Subcutaneous abdominal adipose tissue (tissue), 5 donors: ENCODE measurements around the gene TMEM187.

Source experiments
- H3K27ac ChIP-seq: one replicate; pipeline ENCODE4 v1.7.0; 2013; ENCODE audit warnings: low read depth, mild to moderate bottlenecking, inconsistent platforms, low read length, moderate library complexity
- H3K27me3 ChIP-seq, 5 donors: one replicate each; pipeline ENCODE4 v1.7.0; 2013; ENCODE audit warnings: low read length in 5 of 5, inconsistent platforms in 1 of 5; ENCODE audit not compliant: control insufficient read depth in 5 of 5, insufficient read depth in 4 of 5
- H3K36me3 ChIP-seq, 5 donors: one replicate each; pipeline ENCODE4 v1.7.0; 2013; ENCODE audit warnings: low read length in 5 of 5; ENCODE audit not compliant: control insufficient read depth in 5 of 5, insufficient read depth in 5 of 5
- H3K4me1 ChIP-seq, 5 donors: one replicate each; pipeline ENCODE4 v1.7.0; 2013; ENCODE audit warnings: low read length in 5 of 5, mild to moderate bottlenecking in 3 of 5, moderate library complexity in 1 of 5; ENCODE audit not compliant: control insufficient read depth in 5 of 5, insufficient read depth in 5 of 5
- H3K4me3 ChIP-seq, 5 donors: one replicate each; pipeline ENCODE4 v1.7.0; 2013; ENCODE audit warnings: low read length in 5 of 5, low read depth in 1 of 5
- H3K9ac ChIP-seq, 5 donors: one replicate each; pipeline ENCODE4 v1.7.0; 2013; ENCODE audit warnings: low read length in 5 of 5, mild to moderate bottlenecking in 4 of 5, moderate library complexity in 3 of 5
- H3K9me3 ChIP-seq, 5 donors: one replicate each; pipeline ENCODE4 v1.7.0; 2013; ENCODE audit warnings: low read length in 5 of 5; ENCODE audit not compliant: control insufficient read depth in 5 of 5
- donor health status: healthy.
- donor health status: healthy.
- donor health status: healthy.
- donor health status: healthy.
- donor health status: healthy.

The TMEM187 gene

DNA sequence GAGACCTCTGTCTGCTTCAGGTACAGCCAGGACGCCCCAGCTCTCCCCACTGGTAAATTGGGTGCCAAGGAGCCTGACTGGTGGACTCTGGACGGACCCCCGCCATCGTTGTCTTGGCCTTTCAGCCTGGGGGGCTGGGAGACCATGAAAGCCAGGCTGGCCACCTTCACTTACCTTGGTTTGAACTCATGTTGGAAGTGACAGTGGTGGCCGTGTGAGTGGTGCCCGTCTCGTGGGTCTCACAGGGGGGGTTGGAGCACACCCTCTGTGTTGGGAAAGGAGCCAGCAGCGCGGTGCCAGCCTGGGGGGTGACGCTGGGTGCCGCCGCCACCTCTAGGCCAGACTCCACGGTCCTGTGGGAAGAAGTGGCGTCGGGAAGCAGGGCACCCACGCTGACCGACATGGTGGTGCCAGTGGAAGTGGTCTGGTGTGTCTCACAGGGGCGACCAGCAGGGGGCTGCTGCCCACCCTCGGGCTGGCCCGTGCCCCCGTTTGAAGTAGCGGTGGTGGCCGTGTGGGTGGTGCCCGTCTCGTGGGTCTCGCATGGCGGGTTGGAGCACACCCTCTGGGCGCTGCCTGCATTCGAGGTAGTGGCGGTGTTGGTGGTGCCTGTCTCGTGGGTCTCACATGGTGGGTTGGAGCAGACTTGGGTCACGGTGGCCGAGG lies 18.5 kb upstream of the TMEM187 start:
- H3K27me3 ChIP-seq = peaks cover 0 to 11% (median 5%) of the 10 kb centered on the region in 5 donors
- peaks cover 0 to 96% (median 95%) of the 10 kb centered on the region in 5 donors for H3K36me3 ChIP-seq
- H3K27ac ChIP-seq = no peak overlapping the region
- H3K9me3 ChIP-seq = no peaks in the 10 kb centered on the region
- peaks cover 0 to 9% (median 6%) of the 10 kb centered on the region in 5 donors for H3K4me1 ChIP-seq
- H3K4me3 ChIP-seq = no peak overlapping the region
- no peak overlapping the region for H3K9ac ChIP-seq

DNA sequence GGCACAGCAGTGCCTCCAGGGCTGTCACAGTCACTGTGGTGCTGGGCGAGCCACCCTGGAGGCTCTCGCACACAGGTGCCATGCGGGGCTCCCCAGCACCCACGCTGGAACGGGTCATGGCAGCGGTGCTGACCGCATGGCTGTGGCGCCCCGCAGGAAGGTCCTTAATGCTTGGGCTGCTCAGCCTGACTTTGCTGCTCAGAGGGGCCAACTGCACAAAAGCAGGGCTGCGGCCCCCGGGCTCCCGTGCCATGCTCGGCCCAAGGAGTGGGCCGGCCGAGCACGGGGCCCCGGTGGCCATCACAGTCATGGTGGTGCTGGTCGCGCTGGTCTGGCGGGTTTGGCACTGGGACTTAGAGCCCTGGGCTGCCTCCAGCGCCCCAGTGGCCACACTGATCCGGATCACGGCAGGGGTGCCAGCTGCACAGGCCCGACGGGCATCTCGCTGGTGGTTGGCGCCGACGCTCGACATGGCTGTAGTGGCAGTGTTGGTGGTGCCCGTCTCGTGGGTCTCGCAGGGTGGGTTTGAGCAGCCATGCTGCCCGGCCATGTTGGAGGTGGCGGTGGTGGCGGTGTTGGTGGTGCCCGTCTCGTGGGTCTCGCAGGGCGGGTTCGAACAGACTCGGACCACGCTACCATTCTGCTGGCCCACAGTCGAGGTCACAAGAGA lies 17.9 kb upstream of the TMEM187 start:
- H3K4me3 ChIP-seq = no peak overlapping the region
- no peak overlapping the region for H3K9ac ChIP-seq
- H3K27me3 ChIP-seq = peaks cover 0 to 11% (median 5%) of the 10 kb centered on the region in 5 donors
- H3K36me3 ChIP-seq = peaks cover 0 to 99% (median 97%) of the 10 kb centered on the region in 5 donors
- H3K27ac ChIP-seq = no peak overlapping the region
- no peaks in the 10 kb centered on the region for H3K9me3 ChIP-seq
- peaks cover 0 to 5% (median 1%) of the 10 kb centered on the region in 5 donors for H3K4me1 ChIP-seq

DNA sequence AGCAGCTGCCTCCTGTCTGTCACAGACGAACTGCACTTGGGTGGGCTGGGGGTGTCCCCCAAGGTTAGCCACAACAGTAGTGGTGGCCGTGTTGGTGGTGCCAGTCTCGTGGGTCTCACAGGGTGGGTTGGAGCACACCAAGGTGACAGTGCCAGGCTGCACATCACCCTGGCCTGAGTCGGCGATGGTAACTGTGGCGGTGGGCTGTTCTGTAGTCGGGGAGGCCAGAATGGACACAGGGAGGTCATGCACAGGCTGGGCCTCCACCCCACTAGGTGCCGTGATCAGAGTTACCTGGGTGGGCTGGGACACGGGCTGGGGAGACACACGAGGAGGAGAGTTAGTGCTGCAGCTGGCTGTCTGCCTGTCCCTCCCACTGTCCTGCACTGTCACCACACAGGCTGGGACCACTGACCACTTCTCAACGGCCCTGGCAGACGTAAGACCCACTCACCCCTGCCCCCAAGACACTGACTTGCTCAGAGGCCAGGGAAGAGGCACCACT lies 17.3 kb upstream of the TMEM187 start:
- no peaks in the 10 kb centered on the region for H3K4me1 ChIP-seq
- H3K9me3 ChIP-seq = no peaks in the 10 kb centered on the region
- peaks cover 0 to 99% (median 97%) of the 10 kb centered on the region in 5 donors for H3K36me3 ChIP-seq

DNA sequence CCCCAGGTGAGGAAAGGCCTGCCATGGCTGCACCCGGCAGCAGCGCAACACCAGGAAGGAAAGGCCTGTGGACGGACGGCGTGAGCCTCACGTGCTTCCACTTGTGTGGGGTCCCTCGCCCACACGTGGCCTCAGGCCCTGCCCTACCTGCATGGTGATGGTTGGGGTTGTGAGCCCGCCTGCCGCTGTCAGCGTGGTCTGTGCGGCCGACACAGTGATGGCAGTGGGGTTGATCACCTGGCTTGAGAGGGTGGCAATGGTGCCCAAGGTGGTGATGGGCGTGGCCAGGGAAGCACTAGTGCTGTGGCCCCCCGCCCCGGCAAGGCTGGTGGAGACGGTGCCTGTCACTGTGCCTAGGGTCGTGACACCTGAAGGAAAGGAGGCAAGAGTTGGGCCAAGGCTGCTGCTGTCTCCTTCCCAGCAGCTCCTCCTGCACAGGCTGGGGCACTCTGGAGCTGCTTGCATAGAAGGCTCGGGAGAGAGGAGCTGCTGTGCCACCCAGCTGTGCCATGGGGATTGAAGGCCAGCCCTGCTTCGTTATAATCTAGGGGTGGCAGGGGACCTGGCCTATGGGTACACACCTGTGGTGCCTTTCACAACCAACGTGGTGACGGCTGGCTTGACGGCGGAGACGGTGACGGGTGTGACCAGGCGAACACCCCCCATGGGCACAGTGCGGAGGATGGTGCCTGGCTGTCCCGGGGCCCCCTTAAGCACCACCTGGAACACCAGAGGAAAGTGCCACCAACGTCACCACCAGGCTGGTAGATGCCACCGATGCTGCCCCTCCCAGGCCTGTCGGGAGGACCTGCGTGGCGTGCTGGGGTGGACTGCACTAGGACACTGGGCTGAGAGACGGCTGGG lies 16.3 kb upstream of the TMEM187 start:
- H3K9me3 ChIP-seq = no peaks in the 10 kb centered on the region
- peaks cover 0 to 12% (median 5%) of the 10 kb centered on the region in 5 donors for H3K27me3 ChIP-seq
- H3K4me3 ChIP-seq = no peak overlapping the region
- no peak overlapping the region for H3K27ac ChIP-seq
- H3K4me1 ChIP-seq = no peaks in the 10 kb centered on the region
- no peak overlapping the region for H3K9ac ChIP-seq
- H3K36me3 ChIP-seq = peaks cover 0 to 98% (median 96%) of the 10 kb centered on the region in 5 donors

More for the DNA sequence above, 17.3 kb upstream of the TMEM187 start:
- no peak overlapping the region for H3K4me3 ChIP-seq
- H3K27ac ChIP-seq = no peak overlapping the region
- peaks cover 0 to 12% (median 5%) of the 10 kb centered on the region in 5 donors for H3K27me3 ChIP-seq
- H3K9ac ChIP-seq = no peak overlapping the region

DNA sequence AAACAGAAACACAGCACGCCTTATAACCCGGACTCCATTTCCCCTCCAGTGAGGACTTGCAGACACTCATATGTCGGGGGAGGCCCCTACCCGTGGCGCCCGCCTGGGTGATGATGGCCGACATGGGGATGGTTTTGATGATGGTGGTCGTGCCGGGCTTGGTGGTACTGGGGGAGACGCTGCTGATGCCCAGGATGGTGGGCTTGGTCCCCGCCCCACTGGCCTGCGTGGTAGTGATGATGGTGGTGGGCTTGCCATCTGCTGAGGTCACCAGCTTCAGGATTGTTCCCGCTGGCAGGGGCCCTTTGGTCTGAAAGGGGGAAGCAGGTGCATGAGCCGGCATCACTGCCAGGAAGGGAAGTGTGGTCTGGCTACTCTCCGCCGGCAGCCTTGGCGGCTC lies 15.3 kb upstream of the TMEM187 start:
- Histone ChIP-seq H3K9ac (no peak overlapping the region), H3K4me3 (no peak overlapping the region), H3K27ac (no peak overlapping the region), H3K4me1 (no peaks in the 10 kb centered on the region), H3K27me3 (peaks cover 0 to 14% (median 5%) of the 10 kb centered on the region in 5 donors), H3K9me3 (no peaks in the 10 kb centered on the region), H3K36me3 (peaks cover 0 to 98% (median 96%) of the 10 kb centered on the region in 5 donors)

DNA sequence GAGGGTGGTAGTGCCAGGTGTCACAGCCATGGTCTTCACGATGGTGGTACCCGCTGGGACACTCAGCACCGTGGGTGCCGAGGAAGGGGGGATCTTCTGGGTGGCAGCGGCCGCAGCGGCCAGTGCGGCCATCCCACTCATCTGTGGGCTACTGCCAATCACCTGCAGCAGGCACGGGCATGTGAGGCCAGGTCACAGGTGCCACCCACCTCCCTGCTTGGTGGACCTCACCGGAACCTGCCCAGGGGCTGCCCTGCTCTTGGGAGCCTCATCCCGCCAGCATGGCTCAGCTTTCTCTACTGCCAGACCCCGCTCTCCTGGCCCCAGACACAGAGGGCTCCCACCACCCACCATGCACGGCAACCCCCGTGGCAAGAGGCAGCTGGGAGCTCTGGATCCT lies 13.9 kb upstream of the TMEM187 start:
- H3K36me3 ChIP-seq = peaks cover 0 to 100% (median 97%) of the 10 kb centered on the region in 5 donors
- no peak overlapping the region for H3K27ac ChIP-seq
- no peaks in the 10 kb centered on the region for H3K4me1 ChIP-seq

DNA sequence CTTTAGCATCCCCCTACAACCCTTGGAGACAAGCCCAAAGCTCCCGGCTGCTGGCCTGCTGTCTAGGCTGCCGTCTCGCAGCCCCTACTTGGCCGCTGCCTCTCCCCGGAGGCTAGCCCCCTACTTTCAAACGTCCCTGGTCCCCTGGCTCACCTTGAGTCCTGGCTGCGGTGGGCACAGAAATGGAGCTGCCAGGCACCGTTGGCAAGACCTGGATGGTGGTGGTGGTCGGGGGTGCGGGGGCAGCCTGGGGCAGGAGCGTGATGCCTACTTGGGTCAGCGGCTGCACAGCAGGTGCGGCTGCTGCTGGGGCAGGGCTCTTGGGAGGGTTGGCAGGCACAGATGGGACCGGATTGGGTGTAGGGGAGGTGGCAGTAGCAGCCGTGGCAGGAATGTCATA lies 12.9 kb upstream of the TMEM187 start:
- Histone ChIP-seq H3K9ac (no peak overlapping the region), H3K27me3 (peaks cover 0 to 19% (median 5%) of the 10 kb centered on the region in 5 donors), H3K27ac (no peak overlapping the region), H3K9me3 (no peaks in the 10 kb centered on the region), H3K4me1 (no peaks in the 10 kb centered on the region), H3K4me3 (no peak overlapping the region), H3K36me3 (peaks cover 0 to 100% (median 88%) of the 10 kb centered on the region in 5 donors)

More for the DNA sequence above, 13.9 kb upstream of the TMEM187 start:
- Histone ChIP-seq H3K4me3 (no peak overlapping the region), H3K27me3 (peaks cover 0 to 19% (median 5%) of the 10 kb centered on the region in 5 donors), H3K9ac (no peak overlapping the region), H3K9me3 (no peaks in the 10 kb centered on the region)

DNA sequence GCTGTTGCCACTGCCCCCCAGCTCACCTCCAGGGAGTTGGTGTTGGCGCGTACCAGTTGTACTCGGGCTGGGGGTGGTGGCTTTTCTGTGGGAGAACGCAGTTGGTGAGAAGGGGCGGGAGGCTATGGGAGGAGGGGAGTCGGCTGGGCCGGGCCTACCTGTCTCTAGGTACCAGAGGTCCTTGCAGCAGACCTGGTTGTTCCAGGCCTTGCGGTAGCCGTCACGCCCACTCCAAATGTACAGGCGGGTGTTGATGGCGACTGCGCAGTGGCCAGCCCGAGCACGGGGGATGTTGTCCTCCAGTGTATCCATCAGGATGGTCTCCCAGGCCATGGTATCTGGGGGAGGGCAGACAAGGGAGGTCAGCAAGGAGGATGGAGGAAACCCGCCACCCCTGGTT lies 12.5 kb upstream of the TMEM187 start:
- H3K9me3 ChIP-seq = no peaks in the 10 kb centered on the region
- no peak overlapping the region for H3K9ac ChIP-seq
- H3K4me3 ChIP-seq = no peak overlapping the region
- peaks cover 0 to 19% (median 8%) of the 10 kb centered on the region in 5 donors for H3K27me3 ChIP-seq
- no peaks in the 10 kb centered on the region for H3K4me1 ChIP-seq
- no peak overlapping the region for H3K27ac ChIP-seq
- peaks cover 0 to 96% (median 84%) of the 10 kb centered on the region in 5 donors for H3K36me3 ChIP-seq

DNA sequence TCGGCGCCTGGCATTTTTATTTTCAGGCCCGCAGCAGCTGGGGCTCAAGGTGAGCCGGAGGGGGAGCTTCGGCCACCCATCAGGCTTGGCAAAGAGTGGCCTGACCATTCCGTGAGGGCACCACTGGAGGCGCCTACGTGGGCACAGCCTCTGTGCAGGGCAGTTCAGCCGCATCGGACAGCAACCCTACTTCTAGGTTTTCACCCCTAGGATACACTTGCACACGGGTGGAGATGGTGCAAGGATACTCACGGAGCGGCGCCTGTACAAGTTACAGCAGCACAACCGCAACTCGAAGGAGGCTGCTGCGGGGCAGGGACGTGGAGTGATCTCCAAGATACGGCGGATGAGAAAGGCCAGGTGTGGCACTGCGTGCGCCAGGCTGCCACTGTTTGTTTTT lies 11.8 kb upstream of the TMEM187 start:
- Histone ChIP-seq H3K27ac (no peak overlapping the region), H3K4me1 (peaks cover 0 to 6% (median 1%) of the 10 kb centered on the region in 5 donors), H3K9me3 (no peaks in the 10 kb centered on the region), H3K9ac (no peak overlapping the region), H3K4me3 (no peak overlapping the region), H3K27me3 (peaks cover 0 to 19% (median 6%) of the 10 kb centered on the region in 5 donors), H3K36me3 (peaks cover 0 to 88% (median 77%) of the 10 kb centered on the region in 5 donors)
